IMR-90 (cell line): ENCODE data around the gene CATSPERZ. TPM values are rescaled to one million over a fixed set of nuclear protein-coding genes. Genes with fewer than 3 reads are reported as not detected.

ENCODE experiments used
- ATAC-seq: fragments of 200-7000 bp; cut with Tn5 transposase; 2 replicates; pipeline ENCODE4 v1.9.1; 2020; ENCODE audit warnings: low read depth, mild to moderate bottlenecking, moderate library complexity
- BruUV-seq: library from RNA; stranded (reverse); fragments of 400-500 nt; replicated peaks from 2 replicates; lab custom pipeline; 2021; lab: Mats Ljungman, UMichigan
- CTCF ChIA-PET: fragments of 300-600 bp; formaldehyde crosslinking; extraction: SDS; loops from one replicate; lab custom pipeline; 2021; ENCODE audit warnings: antibody characterized with exemption; lab: Yijun Ruan, JAX
- POLR2A ChIA-PET: fragments of 300-600 bp; sonication (Branson Sonifier 250); formaldehyde crosslinking; loops from one replicate; lab custom pipeline; 2022; ENCODE audit warnings: antibody characterized with exemption; ENCODE audit not compliant: unreplicated experiment; lab: Charles Lee
- DNase-seq: peaks from one replicate; pipeline ENCODE4 v3.0.0; 2013
- H2AFZ ChIP-seq: replicated peaks from 2 replicates; pipeline ENCODE3; 2013; ENCODE audit warnings: low read length, mild to moderate bottlenecking; ENCODE audit not compliant: poor library complexity
- H2AK5ac ChIP-seq: 2 replicates; pipeline ENCODE4 v1.6.1; 2013; ENCODE audit warnings: low read depth, low read length, inconsistent platforms
- H2AK9ac ChIP-seq: replicated peaks from 2 replicates; pipeline ENCODE3; 2013; ENCODE audit warnings: mild to moderate bottlenecking, low read depth, low read length, moderate library complexity; ENCODE audit not compliant: poor library complexity
- H2BK120ac ChIP-seq: 2 replicates; pipeline ENCODE4 v1.6.1; 2013; ENCODE audit warnings: low read depth, low read length, inconsistent platforms
- H2BK15ac ChIP-seq: 3 replicates; pipeline ENCODE4 v1.6.1; 2013; ENCODE audit warnings: low read depth, low read length, inconsistent platforms
- H2BK20ac ChIP-seq: 2 replicates; pipeline ENCODE4 v1.6.1; 2013; ENCODE audit warnings: low read depth, mild to moderate bottlenecking, inconsistent platforms, low read length, moderate library complexity
- H2BK5ac ChIP-seq: 2 replicates; pipeline ENCODE4 v1.6.1; 2013; ENCODE audit warnings: mild to moderate bottlenecking, low read depth, low read length, inconsistent platforms; ENCODE audit not compliant: poor library complexity, severe bottlenecking
- H3K14ac ChIP-seq: replicated peaks from 2 replicates; pipeline ENCODE4 v1.6.1; 2013; ENCODE audit warnings: low read depth, low read length, inconsistent platforms
- H3K18ac ChIP-seq: 2 replicates; pipeline ENCODE4 v1.6.1; 2013; ENCODE audit warnings: low read depth, low read length, control low read depth
- H3K23ac ChIP-seq: 2 replicates; pipeline ENCODE4 v1.6.1; 2013; ENCODE audit warnings: low read depth, low read length, inconsistent platforms
- H3K27ac ChIP-seq: 2 replicates; pipeline ENCODE4 v1.5.1; 2013; ENCODE audit warnings: mild to moderate bottlenecking, control low read depth, low read length; ENCODE audit not compliant: insufficient read depth
- H3K27me3 ChIP-seq: 2 replicates; pipeline ENCODE4 v1.6.1; 2013; ENCODE audit warnings: low read length; ENCODE audit not compliant: control insufficient read depth, insufficient read depth
- H3K36me3 ChIP-seq: 2 replicates; pipeline ENCODE4 v1.6.1; 2013; ENCODE audit warnings: low read length, mixed read lengths; ENCODE audit not compliant: control insufficient read depth, insufficient read depth
- H3K4ac ChIP-seq: 2 replicates; pipeline ENCODE4 v1.6.1; 2013; ENCODE audit warnings: low read depth, low read length, inconsistent platforms
- H3K4me1 ChIP-seq: 2 replicates; pipeline ENCODE4 v1.6.1; 2013; ENCODE audit warnings: low read length, mixed read lengths; ENCODE audit not compliant: control insufficient read depth, insufficient read depth
- H3K4me2 ChIP-seq: 2 replicates; pipeline ENCODE4 v1.6.1; 2013; ENCODE audit warnings: low read depth, mild to moderate bottlenecking, control low read depth, low read length, moderate library complexity
- H3K4me3 ChIP-seq: 2 replicates; pipeline ENCODE4 v1.5.1; 2013; ENCODE audit warnings: low read depth, mild to moderate bottlenecking, control low read depth, low read length, moderate library complexity; ENCODE audit not compliant: insufficient read depth
- H3K56ac ChIP-seq: 2 replicates; pipeline ENCODE4 v1.6.1; 2013; ENCODE audit warnings: low read length, inconsistent platforms; ENCODE audit not compliant: insufficient read depth; ENCODE audit errors: extremely low read depth
- H3K79me1 ChIP-seq, 2 experiments: 2 replicates each; pipeline ENCODE4 v1.6.1; 2013; ENCODE audit warnings: low read length in 2 of 2, inconsistent platforms in 1 of 2, low read depth in 1 of 2
- H3K9ac ChIP-seq: 2 replicates; pipeline ENCODE4 v1.6.1; 2013; ENCODE audit warnings: low read depth, low read length, control low read depth
- H3K9me1 ChIP-seq: 2 replicates; pipeline ENCODE4 v1.6.1; 2013; ENCODE audit warnings: low read length, inconsistent platforms; ENCODE audit not compliant: insufficient read depth
- H3K9me3 ChIP-seq: 2 replicates; pipeline ENCODE4 v1.6.1; 2013; ENCODE audit warnings: low read length; ENCODE audit not compliant: control insufficient read depth, insufficient read depth
- H4K20me1 ChIP-seq: 2 replicates; pipeline ENCODE4 v1.6.1; 2013; ENCODE audit warnings: low read length, inconsistent platforms; ENCODE audit not compliant: insufficient read depth
- H4K5ac ChIP-seq: 2 replicates; pipeline ENCODE4 v1.6.1; 2013; ENCODE audit warnings: mild to moderate bottlenecking, low read depth, low read length, control low read depth
- H4K8ac ChIP-seq, 2 experiments: 2 replicates each; pipeline ENCODE4 v1.6.1; 2013; ENCODE audit warnings: low read depth in 2 of 2, low read length in 2 of 2, control low read depth in 1 of 2, inconsistent platforms in 1 of 2
- H4K91ac ChIP-seq: 2 replicates; pipeline ENCODE4 v1.6.1; 2013; ENCODE audit warnings: low read depth, low read length, inconsistent platforms; ENCODE audit not compliant: insufficient read depth
- BHLHE40 ChIP-seq: fragments of 150-350 bp; IDR thresholded peaks from 2 replicates; pipeline ENCODE4 v1.6.1; 2016; ENCODE audit warnings: mild to moderate bottlenecking, low read depth, low read length
- CEBPB ChIP-seq: IDR thresholded peaks from 2 replicates; pipeline ENCODE4 v1.6.1; 2012; ENCODE audit warnings: low read depth, low read length, improper control_type of control experiment
- CTCF ChIP-seq: conservative IDR thresholded peaks from 2 replicates; pipeline ENCODE4 v1.5.1; 2012; ENCODE audit warnings: mild to moderate bottlenecking, low read depth, low read length, improper control_type of control experiment
- ELK1 ChIP-seq: fragments of 150-350 bp; IDR thresholded peaks from 2 replicates; pipeline ENCODE4 v1.6.1; 2016; ENCODE audit warnings: low read depth, mild to moderate bottlenecking, low read length, moderate library complexity, borderline replicate concordance
- FOS ChIP-seq: fragments of 150-350 bp; IDR thresholded peaks from 2 replicates; pipeline ENCODE4 v1.6.1; 2016; ENCODE audit warnings: low read depth, low read length
- MAFK ChIP-seq: IDR thresholded peaks from 2 replicates; pipeline ENCODE4 v1.6.1; 2012; ENCODE audit warnings: low read depth, low read length, improper control_type of control experiment
- MAZ ChIP-seq: IDR thresholded peaks from 2 replicates; pipeline ENCODE4 v1.6.1; 2012; ENCODE audit warnings: low read depth, mild to moderate bottlenecking, low read length, improper control_type of control experiment, moderate library complexity, borderline replicate concordance
- MXI1 ChIP-seq: IDR thresholded peaks from 2 replicates; pipeline ENCODE4 v1.6.1; 2012; ENCODE audit warnings: low read depth, mild to moderate bottlenecking, low read length, moderate library complexity, borderline replicate concordance
- NFE2L2 ChIP-seq: fragments of 150-350 bp; IDR thresholded peaks from 2 replicates; pipeline ENCODE4 v1.6.1; 2016; ENCODE audit warnings: low read depth, mild to moderate bottlenecking, low read length
- POLR2A ChIP-seq: IDR thresholded peaks from 2 replicates; pipeline ENCODE4 v1.6.1; 2012; ENCODE audit warnings: mild to moderate bottlenecking, low read depth, low read length
- RAD21 ChIP-seq: IDR thresholded peaks from 2 replicates; pipeline ENCODE4 v1.6.1; 2012; ENCODE audit warnings: low read length, improper control_type of control experiment
- RCOR1 ChIP-seq: IDR thresholded peaks from 2 replicates; pipeline ENCODE4 v1.6.1; 2012; ENCODE audit warnings: mild to moderate bottlenecking, low read length, improper control_type of control experiment; ENCODE audit not compliant: insufficient replicate concordance
- RFX5 ChIP-seq: IDR thresholded peaks from 2 replicates; pipeline ENCODE4 v1.8.0; 2012; ENCODE audit warnings: low read depth, mild to moderate bottlenecking, low read length, moderate library complexity
- SMC3 ChIP-seq: fragments of 150-350 bp; IDR thresholded peaks from 2 replicates; pipeline ENCODE4 v1.6.1; 2016; ENCODE audit warnings: low read depth, mild to moderate bottlenecking, antibody characterized with exemption, low read length, moderate library complexity
- USF2 ChIP-seq: fragments of 150-350 bp; IDR thresholded peaks from 2 replicates; pipeline ENCODE4 v1.6.1; 2017; ENCODE audit warnings: mild to moderate bottlenecking, antibody characterized with exemption, low read length, low read depth
- WGBS, 2 experiments: methylation state at CpG; one replicate each; pipeline versions ENCODE4 v1.1.5 to v1.1.7; 2013; ENCODE audit warnings: missing lambda C conversion rate in 2 of 2; ENCODE audit not compliant: insufficient read length in 1 of 2; ENCODE audit errors: extremely low coverage in 2 of 2; 5-methylcytosine and 5-hydroxymethylcytosine counted together
- dilution Hi-C: fragments of 300-500 bp; cut with HindIII; formaldehyde crosslinking; loops from one replicate; pipeline ENCODE4 v1.14.3; 2018; ENCODE audit warnings: low sequenced_read_pairs; ENCODE audit not compliant: unreplicated experiment
- in situ Hi-C: fragments of 300-500 bp; cut with MboI; formaldehyde crosslinking; loops from 3 replicates; pipeline ENCODE4 v1.14.3; 2019; ENCODE audit warnings: low sequenced_read_pairs, inconsistent platforms, mixed read lengths
- intact Hi-C: fragments of 100-400 bp; cut with micrococcal nuclease; formaldehyde crosslinking; loops from 2 replicates; pipeline ENCODE4 v1.10.0; 2022
- polyA plus RNA-seq, 3 experiments: library from polyadenylated mRNA; depleted of rRNA; stranded (reverse); fragments of >200 nt; gene quantifications; 2 replicates each; pipeline ENCODE4 v1.2.3, GENCODE V29; 2012; ENCODE audit warnings: low replicate concordance in 1 of 3
- total RNA-seq: library from RNA; depleted of rRNA; stranded (reverse); fragments of >200 nt; gene quantifications from 2 replicates; pipeline ENCODE4 v1.2.3, GENCODE V29; 2012

The CATSPERZ gene
- total and polyA plus RNA-seq, 2 of the 4 experiments (the other 2 are of a cell fraction) = not detected

DNA sequence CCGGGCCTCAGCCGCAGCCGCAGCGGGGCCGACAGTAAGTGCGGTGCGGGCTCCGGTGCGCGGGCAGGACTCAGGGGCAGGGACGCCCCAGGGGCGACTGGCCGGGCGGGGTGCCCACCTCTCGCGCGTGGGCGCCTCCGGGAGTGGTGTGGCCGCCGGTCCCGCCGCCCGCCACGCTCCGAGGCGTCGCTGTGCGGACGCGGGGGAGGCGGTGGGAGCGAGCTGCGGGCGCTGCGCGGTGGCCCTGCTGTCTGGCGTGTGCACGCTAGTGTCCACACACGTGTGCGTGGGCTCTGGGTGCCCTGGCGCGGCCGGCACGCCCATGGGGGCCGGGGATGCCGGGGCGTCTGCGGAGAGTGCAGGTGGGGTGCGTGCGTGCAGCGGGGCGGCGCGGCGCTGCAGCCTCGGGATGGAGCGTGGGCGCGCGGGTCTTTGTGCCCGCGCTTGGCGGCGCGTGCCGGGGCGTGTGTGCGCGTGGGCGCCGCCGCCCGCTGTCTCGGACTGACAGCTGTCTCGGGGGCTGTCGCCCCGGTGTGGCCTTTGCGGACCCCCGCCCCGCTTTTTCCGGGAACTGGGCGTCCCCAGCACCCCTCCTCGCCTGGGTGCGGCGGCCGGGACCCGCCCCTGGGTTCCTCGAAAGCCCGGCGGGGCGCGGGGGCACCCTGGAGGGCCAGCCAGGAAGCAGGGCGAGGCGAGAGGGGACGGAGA is 8.3 kb upstream of the CATSPERZ start:
- no peak overlapping the region for H3K4ac ChIP-seq
- TF ChIP-seq FOS (no peak), MAZ (no peak), RAD21 (no peak), RFX5 (no peak), POLR2A (no peak), USF2 (no peak), MXI1 (no peak), SMC3 (no peak), MAFK (no peak), CEBPB (no peak), RCOR1 (no peak), CTCF (no peak), BHLHE40 (no peak), ELK1 (no peak), NFE2L2 (no peak)

More for the DNA sequence above, 8.3 kb upstream of the CATSPERZ start:
- Histone ChIP-seq H2AK9ac (no peak overlapping the region), H4K91ac (no peak overlapping the region), H3K18ac (no peak overlapping the region), H2AK5ac (no peak overlapping the region), H2AFZ (peak overlapping the region; percentile 72), H3K56ac (no peak overlapping the region), H3K4me1 (peaks cover 4% of the 10 kb centered on the region; the same call in 1 of the 2 replicates), H2BK5ac (no peak overlapping the region), H2BK120ac (no peak overlapping the region), H3K27ac (no peak overlapping the region), H3K23ac (no peak overlapping the region), H3K27me3 (peaks cover 66% of the 10 kb centered on the region), H3K9me1 (no peaks in the 10 kb centered on the region), H3K79me1 (peaks cover 0 to 4% of the 10 kb centered on the region in 2 experiments; a peak in 1 of 4 replicates), H3K4me2 (peak overlapping the region; percentile 45), H4K20me1 (peaks cover 5% of the 10 kb centered on the region; the same call in 1 of the 2 replicates), H3K9me3 (no peaks in the 10 kb centered on the region), H4K5ac (no peak overlapping the region), H3K36me3 (no peaks in the 10 kb centered on the region), H3K4me3 (peak overlapping the region; percentile 24), H2BK15ac (no peak overlapping the region), H2BK20ac (no peak overlapping the region), H3K9ac (no peak overlapping the region), H3K14ac (no peak overlapping the region), H4K8ac (no peak overlapping the region)
- no TSS peak for BruUV-seq
- intact Hi-C loops = no loop called here
- WGBS, 2 experiments = 2% methylated on average over 56 of the region's 96 CpGs; no CpG with 5 or more reads in 1 of the 2 experiments
- DNase-seq (no peak), ATAC-seq (peak; percentile 31)
- ChIA-PET CTCF (interaction anchor here (1.1 kb wide), 1 partner anchor 9 kb away, joined by 5 read pairs; no protein-coding TSS in a partner anchor), POLR2A (no interaction called here)
- dilution Hi-C loops = no loop called here
- in situ Hi-C loops = no loop called here
